Measurements from ENCODE around the gene SPSB4.

The SPSB4 gene

GRCh38 chr3:141150081-141150830, 99.1 kb downstream of the SPSB4 start:
- no peak overlapping the region for H3K27ac ChIP-seq (ENCODE audit: insufficient read depth, low read depth, low read length, poor library complexity, severe bottlenecking)
- H3K4me1 ChIP-seq (ENCODE audit: control insufficient read depth, insufficient read depth, low read length): no peaks in the 10 kb centered on the region
- 85 to 87% methylated on average over 12 of the region's 12 CpGs for WGBS, 2 experiments
- H3K9me3 ChIP-seq (ENCODE audit: control insufficient read depth, low read length): no peaks in the 10 kb centered on the region
- peaks cover 6% of the 10 kb centered on the region for H3K36me3 ChIP-seq (ENCODE audit: control insufficient read depth, insufficient read depth, low read length)
- H3K27me3 ChIP-seq (ENCODE audit: control insufficient read depth, insufficient read depth, low read length, poor library complexity, severe bottlenecking): no peaks in the 10 kb centered on the region
- H3K4me3 ChIP-seq (ENCODE audit: insufficient read depth, low read depth, low read length): no peak overlapping the region

DNA sequence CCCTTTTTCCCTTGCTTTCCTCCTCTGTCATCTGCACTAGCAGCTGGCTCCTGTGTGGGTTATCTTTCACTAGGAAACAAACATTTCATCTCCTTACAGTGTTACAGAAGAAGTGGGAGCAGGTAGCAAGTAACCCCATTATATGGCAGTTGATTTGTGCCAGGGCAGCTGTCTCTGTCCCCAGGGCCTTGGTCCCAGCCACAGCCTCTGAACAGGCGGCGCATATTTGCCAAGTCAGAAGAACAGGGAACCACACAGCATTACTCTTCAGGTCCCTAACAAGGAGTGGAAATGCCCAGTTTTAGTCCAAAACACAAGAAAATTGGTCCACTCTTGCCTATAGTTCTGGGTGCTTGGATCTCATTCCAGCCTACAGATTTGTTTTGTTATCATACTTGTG, 99.8 kb downstream of the SPSB4 start:
- Histone ChIP-seq H3K4me3 (ENCODE audit: insufficient read depth, low read depth, low read length) (no peak overlapping the region), H3K27ac (ENCODE audit: insufficient read depth, low read depth, low read length, poor library complexity, severe bottlenecking) (no peak overlapping the region), H3K27me3 (ENCODE audit: control insufficient read depth, insufficient read depth, low read length, poor library complexity, severe bottlenecking) (no peaks in the 10 kb centered on the region), H3K36me3 (ENCODE audit: control insufficient read depth, insufficient read depth, low read length) (peaks cover 6% of the 10 kb centered on the region), H3K4me1 (ENCODE audit: control insufficient read depth, insufficient read depth, low read length) (no peaks in the 10 kb centered on the region), H3K9me3 (ENCODE audit: control insufficient read depth, low read length) (no peaks in the 10 kb centered on the region)
- WGBS, 2 experiments: 89 to 93% methylated on average over 2 of the region's 2 CpGs

DNA sequence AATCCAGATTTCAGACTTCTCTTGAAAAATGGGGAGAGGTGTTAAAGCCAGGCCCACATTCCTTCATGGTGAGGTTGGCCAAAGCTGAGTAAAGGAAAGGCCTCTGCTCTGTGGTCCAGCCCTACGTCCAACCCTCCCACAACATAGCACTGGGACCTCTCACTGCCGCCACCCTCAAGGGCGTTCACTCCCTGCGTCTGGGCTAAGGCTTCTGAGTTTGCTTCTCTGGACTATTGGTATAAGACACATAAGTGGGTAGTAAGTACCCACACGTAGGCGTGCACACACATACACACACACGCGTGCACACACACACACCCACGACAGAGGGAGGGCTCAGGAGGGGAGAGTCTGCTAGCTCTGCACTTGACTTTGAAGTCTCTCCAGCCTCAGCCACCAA, 100.3 kb downstream of the SPSB4 start:
- Histone ChIP-seq H3K9me3 (ENCODE audit: control insufficient read depth, low read length) (no peaks in the 10 kb centered on the region), H3K4me3 (ENCODE audit: insufficient read depth, low read depth, low read length) (no peak overlapping the region), H3K27me3 (ENCODE audit: control insufficient read depth, insufficient read depth, low read length, poor library complexity, severe bottlenecking) (no peaks in the 10 kb centered on the region), H3K27ac (ENCODE audit: insufficient read depth, low read depth, low read length, poor library complexity, severe bottlenecking) (no peak overlapping the region), H3K4me1 (ENCODE audit: control insufficient read depth, insufficient read depth, low read length) (no peaks in the 10 kb centered on the region), H3K36me3 (ENCODE audit: control insufficient read depth, insufficient read depth, low read length) (peaks cover 6% of the 10 kb centered on the region)
- WGBS, 2 experiments: 93 to 97% methylated on average over 9 of the region's 9 CpGs

- Histone ChIP-seq H3K4me1 (ENCODE audit: control insufficient read depth, insufficient read depth, low read length) (no peaks in the 10 kb centered on the region), H3K4me3 (ENCODE audit: insufficient read depth, low read depth, low read length) (no peak overlapping the region), H3K27me3 (ENCODE audit: control insufficient read depth, insufficient read depth, low read length, poor library complexity, severe bottlenecking) (no peaks in the 10 kb centered on the region), H3K9me3 (ENCODE audit: control insufficient read depth, low read length) (no peaks in the 10 kb centered on the region), H3K27ac (ENCODE audit: insufficient read depth, low read depth, low read length, poor library complexity, severe bottlenecking) (no peak overlapping the region), H3K36me3 (ENCODE audit: control insufficient read depth, insufficient read depth, low read length) (peaks cover 2% of the 10 kb centered on the region)
- 84 to 87% methylated on average over 9 of the region's 9 CpGs for WGBS, 2 experiments
Measured at GRCh38 chr3:141152130-141152529, 101.0 kb downstream of the SPSB4 start.

GRCh38 chr3:141152801-141153678, 101.9 kb downstream of the SPSB4 start:
- Histone ChIP-seq H3K36me3 (ENCODE audit: control insufficient read depth, insufficient read depth, low read length) (no peaks in the 10 kb centered on the region), H3K4me3 (ENCODE audit: insufficient read depth, low read depth, low read length) (no peak overlapping the region), H3K27me3 (ENCODE audit: control insufficient read depth, insufficient read depth, low read length, poor library complexity, severe bottlenecking) (no peaks in the 10 kb centered on the region), H3K27ac (ENCODE audit: insufficient read depth, low read depth, low read length, poor library complexity, severe bottlenecking) (no peak overlapping the region), H3K9me3 (ENCODE audit: control insufficient read depth, low read length) (no peaks in the 10 kb centered on the region), H3K4me1 (ENCODE audit: control insufficient read depth, insufficient read depth, low read length) (no peaks in the 10 kb centered on the region)
- 65 to 67% methylated on average over 7 of the region's 7 CpGs for WGBS, 2 experiments

GRCh38 chr3:141153679-141153966, 102.5 kb downstream of the SPSB4 start:
- Histone ChIP-seq H3K27me3 (ENCODE audit: control insufficient read depth, insufficient read depth, low read length, poor library complexity, severe bottlenecking) (no peaks in the 10 kb centered on the region), H3K4me1 (ENCODE audit: control insufficient read depth, insufficient read depth, low read length) (no peaks in the 10 kb centered on the region), H3K36me3 (ENCODE audit: control insufficient read depth, insufficient read depth, low read length) (no peaks in the 10 kb centered on the region), H3K9me3 (ENCODE audit: control insufficient read depth, low read length) (no peaks in the 10 kb centered on the region), H3K4me3 (ENCODE audit: insufficient read depth, low read depth, low read length) (no peak overlapping the region), H3K27ac (ENCODE audit: insufficient read depth, low read depth, low read length, poor library complexity, severe bottlenecking) (no peak overlapping the region)
- WGBS, 2 experiments: 56 to 57% methylated on average over 1 of the region's 1 CpG

DNA sequence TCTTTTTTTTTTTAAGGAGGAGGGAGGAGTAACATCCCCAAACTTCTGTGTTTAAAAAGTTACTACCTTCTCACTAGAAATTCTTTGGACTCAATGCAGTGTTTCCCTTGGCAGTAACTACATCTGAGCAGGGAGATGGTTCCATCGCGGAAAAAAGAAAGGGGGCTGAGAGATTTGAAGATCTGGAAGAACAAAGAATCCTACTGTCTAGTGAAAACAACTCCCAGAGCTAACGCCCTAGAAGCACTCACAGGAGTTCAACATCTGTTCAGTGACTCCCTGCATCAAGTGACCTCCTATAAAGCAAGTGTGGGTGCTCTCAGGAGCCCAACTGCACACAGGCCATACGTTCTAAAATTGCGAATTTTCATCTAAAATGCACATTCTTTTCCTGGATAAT, 113.7 kb downstream of the SPSB4 start:
- no peaks in the 10 kb centered on the region for H3K9me3 ChIP-seq (ENCODE audit: control insufficient read depth, low read length)
- H3K27me3 ChIP-seq (ENCODE audit: control insufficient read depth, insufficient read depth, low read length, poor library complexity, severe bottlenecking): no peaks in the 10 kb centered on the region
- no peak overlapping the region for H3K27ac ChIP-seq (ENCODE audit: insufficient read depth, low read depth, low read length, poor library complexity, severe bottlenecking)
- no peak overlapping the region for H3K4me3 ChIP-seq (ENCODE audit: insufficient read depth, low read depth, low read length)
- 90 to 93% methylated on average over 5 of the region's 5 CpGs for WGBS, 2 experiments
- no peaks in the 10 kb centered on the region for H3K4me1 ChIP-seq (ENCODE audit: control insufficient read depth, insufficient read depth, low read length)
- no peaks in the 10 kb centered on the region for H3K36me3 ChIP-seq (ENCODE audit: control insufficient read depth, insufficient read depth, low read length)

GRCh38 chr3:141167681-141168080, 116.5 kb downstream of the SPSB4 start:
- H3K36me3 ChIP-seq (ENCODE audit: control insufficient read depth, insufficient read depth, low read length): no peaks in the 10 kb centered on the region
- no peak overlapping the region for H3K4me3 ChIP-seq (ENCODE audit: insufficient read depth, low read depth, low read length)
- H3K27me3 ChIP-seq (ENCODE audit: control insufficient read depth, insufficient read depth, low read length, poor library complexity, severe bottlenecking): no peaks in the 10 kb centered on the region
- 94 to 100% methylated on average over 1 of the region's 4 CpGs for WGBS, 2 experiments
- no peaks in the 10 kb centered on the region for H3K9me3 ChIP-seq (ENCODE audit: control insufficient read depth, low read length)
- no peaks in the 10 kb centered on the region for H3K4me1 ChIP-seq (ENCODE audit: control insufficient read depth, insufficient read depth, low read length)
- no peak overlapping the region for H3K27ac ChIP-seq (ENCODE audit: insufficient read depth, low read depth, low read length, poor library complexity, severe bottlenecking)

GRCh38 chr3:141170678-141171295, 119.6 kb downstream of the SPSB4 start:
- H3K4me1 ChIP-seq (ENCODE audit: control insufficient read depth, insufficient read depth, low read length): no peaks in the 10 kb centered on the region
- H3K4me3 ChIP-seq (ENCODE audit: insufficient read depth, low read depth, low read length): no peak overlapping the region
- no peaks in the 10 kb centered on the region for H3K9me3 ChIP-seq (ENCODE audit: control insufficient read depth, low read length)
- WGBS, 2 experiments: 95% methylated on average over 4 of the region's 4 CpGs
- H3K27ac ChIP-seq (ENCODE audit: insufficient read depth, low read depth, low read length, poor library complexity, severe bottlenecking): no peak overlapping the region
- no peaks in the 10 kb centered on the region for H3K36me3 ChIP-seq (ENCODE audit: control insufficient read depth, insufficient read depth, low read length)
- H3K27me3 ChIP-seq (ENCODE audit: control insufficient read depth, insufficient read depth, low read length, poor library complexity, severe bottlenecking): no peaks in the 10 kb centered on the region

GRCh38 chr3:141174674-141175073, 123.5 kb downstream of the SPSB4 start:
- Histone ChIP-seq H3K27me3 (ENCODE audit: control insufficient read depth, insufficient read depth, low read length, poor library complexity, severe bottlenecking) (no peaks in the 10 kb centered on the region), H3K4me3 (ENCODE audit: insufficient read depth, low read depth, low read length) (no peak overlapping the region), H3K27ac (ENCODE audit: insufficient read depth, low read depth, low read length, poor library complexity, severe bottlenecking) (no peak overlapping the region), H3K36me3 (ENCODE audit: control insufficient read depth, insufficient read depth, low read length) (no peaks in the 10 kb centered on the region), H3K4me1 (ENCODE audit: control insufficient read depth, insufficient read depth, low read length) (no peaks in the 10 kb centered on the region), H3K9me3 (ENCODE audit: control insufficient read depth, low read length) (no peaks in the 10 kb centered on the region)
- 74 to 89% methylated on average over 2 of the region's 2 CpGs for WGBS, 2 experiments

All from ectodermal cell (in vitro differentiated cells).